H54 (cell line): Measurements from ENCODE around the gene OBP2A.
"Not testable (repeated sequence)": the region's sequence is repeated elsewhere in the genome, so short reads cannot be mapped to it uniquely, and the experiment has no call there.

ENCODE experiments used
- DNase-seq: peaks from one replicate; pipeline ENCODE4 v3.0.0; 2011; ENCODE audit warnings: low spot score, mixed read lengths; ENCODE audit not compliant: insufficient read length
- FAIRE-seq: peaks from 3 replicates; lab custom pipeline; 2011; peaks lifted over from hg19 to GRCh38; lab: Jason Lieb, UNC
- POLR2A ChIP-seq: IDR thresholded peaks from 2 replicates; pipeline ENCODE4 v1.6.1; 2011; ENCODE audit warnings: low read depth, mild to moderate bottlenecking, low read length

The OBP2A gene

DNA sequence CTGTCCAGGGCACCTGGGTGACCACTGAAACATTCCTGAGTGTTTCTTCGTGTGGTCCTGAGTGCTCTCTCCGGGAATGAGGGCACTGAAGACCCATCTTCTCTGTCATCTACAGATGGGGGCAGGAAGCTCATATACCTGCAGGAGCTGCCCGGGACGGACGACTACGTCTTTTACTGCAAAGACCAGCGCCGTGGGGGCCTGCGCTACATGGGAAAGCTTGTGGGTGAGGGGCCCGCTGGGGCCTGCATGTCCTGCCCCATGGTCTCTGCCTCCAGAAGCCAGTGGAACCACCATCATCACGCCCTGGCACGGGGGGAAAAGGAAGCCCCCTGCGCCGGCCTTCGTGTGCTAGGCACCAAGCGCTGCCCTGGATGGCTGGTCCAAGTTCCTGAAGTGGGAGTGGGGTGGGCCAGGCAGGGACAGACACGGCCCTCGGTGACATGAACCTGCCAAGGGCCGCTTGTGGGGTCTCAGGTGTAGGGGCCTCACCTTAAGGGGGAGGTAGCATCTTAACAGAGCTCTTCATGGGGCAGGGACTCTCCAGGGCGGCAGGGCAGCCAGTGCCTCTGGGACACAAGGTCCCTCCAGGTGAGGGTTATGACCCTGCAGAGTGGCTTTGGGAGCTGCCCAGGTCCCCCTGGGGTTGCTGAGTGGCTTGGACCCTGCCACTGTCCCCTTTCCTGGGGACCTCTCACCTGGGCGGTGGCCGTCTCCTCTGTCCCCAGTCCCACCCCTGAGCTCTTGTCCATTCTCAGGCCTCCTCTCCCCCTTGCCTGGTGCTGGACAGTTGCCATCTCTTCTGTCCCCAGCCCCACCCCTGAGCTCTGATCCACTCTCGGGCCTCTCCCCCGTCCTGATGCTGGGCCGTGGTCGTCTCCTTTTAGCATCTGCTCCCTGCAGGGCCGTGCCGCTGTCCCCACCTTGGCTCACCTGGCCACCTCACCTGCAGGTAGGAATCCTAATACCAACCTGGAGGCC lies 2.1 kb downstream of the OBP2A start:
- DNase-seq = no peak
- TF ChIP-seq POLR2A = no peak
- no peak for FAIRE-seq

- not testable (repeated sequence) for FAIRE-seq, DNase-seq
Observed at GRCh38 chr9:135549478-135550343, 3.8 kb downstream of the OBP2A start.

DNA sequence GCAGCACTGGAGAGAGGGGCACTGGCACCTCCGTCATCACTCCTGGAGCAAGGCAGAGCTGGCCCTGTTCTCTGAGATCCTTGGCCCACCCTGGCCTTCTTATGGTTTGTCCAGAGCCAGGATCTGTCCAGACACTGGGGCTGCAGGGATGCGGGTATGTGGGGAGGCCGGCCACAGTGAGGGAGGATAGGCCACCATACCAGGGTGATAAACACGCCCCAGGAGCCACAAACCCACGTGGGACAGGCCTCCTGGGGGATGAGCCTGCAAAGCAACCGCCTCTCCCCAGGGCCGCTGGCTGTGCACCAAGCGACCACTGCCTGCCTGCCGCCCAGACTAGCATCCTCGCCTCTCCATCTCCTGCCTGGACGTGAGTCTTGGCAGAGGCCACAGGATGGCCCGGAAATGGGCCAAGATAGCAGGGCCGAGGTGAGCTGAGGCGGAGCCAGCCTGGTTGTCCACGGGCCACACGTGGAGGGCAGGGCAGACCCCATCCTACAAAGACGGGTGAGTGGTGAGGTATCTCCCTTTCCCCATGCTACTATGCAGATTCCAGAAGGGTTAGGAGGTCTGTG lies 4.5 kb downstream of the OBP2A start:
- TF ChIP-seq POLR2A = no peak
- no peak for DNase-seq

DNA sequence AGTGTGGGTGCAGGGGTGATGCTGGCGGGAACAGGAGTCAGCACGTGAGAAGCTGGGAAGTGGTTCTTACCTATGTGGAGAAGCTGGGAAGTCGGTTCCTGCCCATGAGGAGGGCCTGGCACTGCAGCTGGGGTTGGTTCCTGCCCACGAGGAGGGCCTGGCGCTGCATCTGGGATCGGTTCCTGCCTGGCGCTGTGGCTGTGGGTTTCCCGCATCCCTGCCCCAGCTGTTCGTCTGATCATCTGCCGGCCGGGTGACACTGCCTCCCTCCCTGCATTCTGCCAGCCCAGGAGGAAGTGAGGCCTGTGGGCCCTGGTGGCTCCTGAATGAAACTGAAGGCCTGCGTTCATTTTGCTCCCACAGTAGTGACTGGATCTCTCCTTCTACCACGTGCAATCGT lies 5.1 kb downstream of the OBP2A start:
- FAIRE-seq (no peak), DNase-seq (no peak)
- no peak for TF ChIP-seq POLR2A

More for the DNA sequence above, 4.5 kb downstream of the OBP2A start:
- FAIRE-seq = no peak

GRCh38 chr9:135551456-135551855 lies 5.5 kb downstream of the OBP2A start:
- FAIRE-seq (no peak), DNase-seq (no peak)
- no peak for TF ChIP-seq POLR2A

- FAIRE-seq = no peak
- no peak for TF ChIP-seq POLR2A
- DNase-seq = no peak
Observed at GRCh38 chr9:135552021-135552697, 6.2 kb downstream of the OBP2A start.

DNA sequence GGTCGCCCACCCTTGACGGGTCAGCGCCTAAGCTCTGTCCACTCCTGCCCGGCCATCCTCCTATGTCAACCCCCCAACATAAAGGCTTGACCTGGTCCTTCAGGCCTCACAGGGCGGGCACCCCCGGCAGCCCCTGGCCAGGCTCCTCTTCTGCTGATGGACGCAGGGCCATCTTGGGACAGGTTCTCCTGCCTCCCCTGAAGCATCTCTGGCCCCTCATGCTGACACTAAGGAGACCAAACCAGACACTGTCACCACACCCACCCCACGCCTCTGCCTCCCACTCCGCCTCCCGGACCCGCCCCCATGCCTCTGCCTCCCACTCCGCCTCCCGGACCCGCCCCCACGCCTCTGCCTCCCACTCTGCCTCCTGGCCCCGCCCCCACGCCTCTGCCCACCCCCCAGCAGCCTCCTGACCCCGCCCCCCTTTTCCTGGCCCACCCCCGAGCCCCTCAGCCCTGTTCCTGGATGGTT lies 6.8 kb downstream of the OBP2A start:
- TF ChIP-seq POLR2A = no peak
- DNase-seq = no peak
- no peak for FAIRE-seq

- FAIRE-seq (no peak), DNase-seq (no peak)
- TF ChIP-seq POLR2A = no peak
Observed at GRCh38 chr9:135554718-135555117, 8.8 kb downstream of the OBP2A start.

- FAIRE-seq (no peak), DNase-seq (no peak)
- TF ChIP-seq POLR2A = no peak
Observed at GRCh38 chr9:135555203-135555602, 9.3 kb downstream of the OBP2A start.

GRCh38 chr9:135555910-135556309 lies 10.0 kb downstream of the OBP2A start:
- DNase-seq = no peak
- FAIRE-seq = no peak
- TF ChIP-seq POLR2A = no peak

DNA sequence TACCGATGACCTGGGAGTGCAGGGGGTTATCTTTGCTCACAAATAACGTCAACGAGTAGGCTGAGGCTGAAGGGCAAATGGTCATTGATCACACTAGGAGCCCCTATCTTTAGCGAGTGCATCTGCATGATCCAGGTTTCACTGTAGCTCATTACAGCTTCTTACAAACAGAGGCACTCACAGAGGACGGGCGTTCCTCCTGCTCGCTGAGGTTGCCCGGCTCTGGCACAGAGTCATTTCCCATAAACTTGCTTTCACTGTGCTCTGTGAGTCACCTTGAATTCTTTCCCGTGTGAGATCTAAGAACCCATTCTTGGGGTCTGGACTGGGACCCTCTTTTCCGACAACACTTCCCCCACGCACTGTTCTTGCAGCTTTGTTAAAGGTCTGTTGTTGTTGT lies 13.7 kb downstream of the OBP2A start:
- TF ChIP-seq POLR2A = no peak
- peak; percentile 32 for DNase-seq
- no peak for FAIRE-seq

DNA sequence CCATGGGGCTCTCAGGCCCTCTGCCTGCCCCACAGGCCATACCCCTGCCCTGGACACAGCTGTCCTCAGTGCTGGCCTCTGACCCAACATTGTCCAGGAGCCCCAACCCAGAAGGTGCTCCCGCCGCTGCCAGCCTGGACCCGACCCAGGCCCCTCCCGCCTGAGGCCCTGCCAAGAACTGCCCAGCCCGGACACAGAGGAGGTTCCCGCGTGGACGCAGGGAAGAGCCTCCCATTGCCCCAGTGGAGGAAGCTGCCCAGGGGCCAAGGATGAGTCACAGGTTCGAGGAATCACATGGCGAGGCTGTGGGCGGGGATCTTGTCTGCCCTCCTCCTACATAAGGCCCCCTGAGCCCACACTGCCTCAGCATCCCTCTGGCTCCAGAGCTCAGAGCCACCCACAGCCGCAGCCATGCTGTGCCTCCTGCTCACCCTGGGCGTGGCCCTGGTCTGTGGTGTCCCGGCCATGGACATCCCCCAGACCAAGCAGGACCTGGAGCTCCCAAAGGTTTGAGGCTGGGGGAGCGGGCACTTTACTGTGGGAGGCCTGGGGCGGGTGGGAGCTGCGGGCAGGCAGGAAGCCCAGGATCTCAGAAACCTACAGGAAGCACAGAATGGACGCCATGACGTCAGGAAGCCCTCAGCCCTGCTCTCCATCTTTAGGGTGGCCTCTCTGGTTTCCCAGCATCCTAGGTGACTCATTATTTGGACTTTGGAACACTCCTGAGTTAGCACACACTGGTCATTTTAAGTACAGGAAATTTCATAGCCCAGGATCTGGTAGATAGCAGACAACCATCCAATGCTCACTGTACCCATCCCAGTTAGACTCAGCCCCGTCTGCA lies 15.7 kb downstream of the OBP2A start, which contains the start of gene PAEP:
Gene PAEP, plus strand, starts transcription at position 366 of the 844 bp plus-strand sequence.
- DNase-seq (no peak), FAIRE-seq (no peak)
- TF ChIP-seq POLR2A = no peak

DNA sequence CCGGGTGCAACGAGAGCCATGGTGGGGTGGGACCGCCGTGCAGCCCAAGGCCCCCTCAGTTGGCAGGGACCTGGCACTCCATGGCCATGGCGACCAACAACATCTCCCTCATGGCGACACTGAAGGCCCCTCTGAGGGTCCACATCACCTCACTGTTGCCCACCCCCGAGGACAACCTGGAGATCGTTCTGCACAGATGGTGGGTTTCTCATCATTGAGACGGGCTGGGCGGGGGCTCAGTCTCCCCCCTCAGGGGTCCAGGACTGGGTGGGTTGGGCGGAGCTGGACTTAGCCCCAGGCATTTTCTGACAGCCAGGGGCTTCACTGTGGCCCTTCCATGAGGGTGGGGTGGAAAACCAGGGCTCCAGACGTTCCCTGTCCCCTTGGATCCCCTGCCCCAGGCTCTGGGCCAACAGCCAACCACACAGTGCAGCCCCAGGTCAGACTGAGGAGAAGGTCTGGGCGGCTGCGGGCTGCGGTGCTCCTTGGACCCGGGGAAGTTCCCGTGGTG lies 16.4 kb downstream of the OBP2A start:
- TF ChIP-seq POLR2A = no peak
- DNase-seq = no peak
- no peak for FAIRE-seq
